Progenitor cell of endocrine pancreas (in vitro differentiated cells): ENCODE data around the gene ZMAT5. TPM values are rescaled to one million over a fixed set of nuclear protein-coding genes. Genes with fewer than 3 reads are reported as not detected.

Experiments
- DNase-seq: peaks from one replicate; pipeline ENCODE4 v3.0.0; 2021; ENCODE audit warnings: low spot score; ENCODE audit not compliant: unreplicated experiment
- H3K27ac Mint-ChIP-seq: 2 replicates; pipeline ENCODE4 v1.8.0; 2021; ENCODE audit warnings: mild to moderate bottlenecking, moderate library complexity, mixed read lengths
- H3K27me3 Mint-ChIP-seq: 2 replicates; pipeline ENCODE4 v1.8.0; 2021; ENCODE audit warnings: mixed read lengths
- H3K36me3 Mint-ChIP-seq: 2 replicates; pipeline ENCODE4 v1.8.0; 2022; ENCODE audit warnings: mixed read lengths; ENCODE audit not compliant: insufficient read depth
- H3K4me1 Mint-ChIP-seq: 2 replicates; pipeline ENCODE4 v1.8.0; 2021; ENCODE audit warnings: low read depth, mixed read lengths
- H3K4me3 Mint-ChIP-seq: 2 replicates; pipeline ENCODE4 v1.8.0; 2021; ENCODE audit warnings: low read depth, mild to moderate bottlenecking, moderate library complexity, mixed read lengths
- H3K9me3 Mint-ChIP-seq: 2 replicates; pipeline ENCODE4 v1.8.0; 2021; ENCODE audit warnings: low read depth, mixed read lengths
- CTCF ChIP-seq: fragments of 200-600 bp; sonication (generic); IDR thresholded peaks from one replicate; pipeline ENCODE4 v1.5.0; 2021; ENCODE audit warnings: antibody characterized with exemption, mild to moderate bottlenecking; ENCODE audit not compliant: unreplicated experiment
- total RNA-seq: library from RNA; stranded (reverse); gene quantifications from 2 replicates; pipeline ENCODE4 v1.2.1, GENCODE V29; 2021

The ZMAT5 gene
- total RNA-seq, 1 donor from 2014 or later = 21.1 TPM

- H3K36me3 Mint-ChIP-seq = no peaks in the 10 kb centered on the region
These were observed 51.6 kb downstream of the ZMAT5 start for GRCh38 chr22:29715240-29715639.

GRCh38 chr22:29713156-29713727, 53.6 kb downstream of the ZMAT5 start:
- no peak overlapping the region for H3K27ac Mint-ChIP-seq
- H3K4me3 Mint-ChIP-seq = no peak overlapping the region
- DNase-seq = no peak
- no peaks in the 10 kb centered on the region for H3K36me3 Mint-ChIP-seq
- H3K4me1 Mint-ChIP-seq = no peaks in the 10 kb centered on the region
- no peak for TF ChIP-seq CTCF
- peaks cover 50% of the 10 kb centered on the region for H3K27me3 Mint-ChIP-seq
- no peaks in the 10 kb centered on the region for H3K9me3 Mint-ChIP-seq

More at GRCh38 chr22:29715240-29715639, 51.6 kb downstream of the ZMAT5 start:
- Mint-ChIP-seq H3K27me3 (peaks cover 59% of the 10 kb centered on the region), H3K9me3 (no peaks in the 10 kb centered on the region), H3K4me1 (peaks cover 2% of the 10 kb centered on the region), H3K4me3 (no peak overlapping the region), H3K27ac (no peak overlapping the region)
- no peak for TF ChIP-seq CTCF
- no peak for DNase-seq

- Mint-ChIP-seq H3K9me3 (no peaks in the 10 kb centered on the region), H3K36me3 (no peaks in the 10 kb centered on the region), H3K27me3 (peaks cover 44% of the 10 kb centered on the region), H3K4me3 (no peak overlapping the region), H3K4me1 (no peaks in the 10 kb centered on the region), H3K27ac (no peak overlapping the region)
- no peak for DNase-seq
- no peak for TF ChIP-seq CTCF
These were observed 54.7 kb downstream of the ZMAT5 start for GRCh38 chr22:29712119-29712518.

- H3K27ac Mint-ChIP-seq = no peak overlapping the region
- H3K9me3 Mint-ChIP-seq = no peaks in the 10 kb centered on the region
- H3K27me3 Mint-ChIP-seq = peaks cover 37% of the 10 kb centered on the region
- TF ChIP-seq CTCF = no peak
- H3K36me3 Mint-ChIP-seq = no peaks in the 10 kb centered on the region
- no peak for DNase-seq
- peaks cover 7% of the 10 kb centered on the region for H3K4me1 Mint-ChIP-seq
- no peak overlapping the region for H3K4me3 Mint-ChIP-seq
These were observed 55.7 kb downstream of the ZMAT5 start for GRCh38 chr22:29710922-29711593.

- H3K9me3 Mint-ChIP-seq = no peaks in the 10 kb centered on the region
- TF ChIP-seq CTCF = no peak
- no peak for DNase-seq
- no peak overlapping the region for H3K4me3 Mint-ChIP-seq
- H3K27me3 Mint-ChIP-seq = peaks cover 37% of the 10 kb centered on the region
- H3K27ac Mint-ChIP-seq = no peak overlapping the region
- H3K4me1 Mint-ChIP-seq = peaks cover 8% of the 10 kb centered on the region
- no peaks in the 10 kb centered on the region for H3K36me3 Mint-ChIP-seq
These were observed 56.6 kb downstream of the ZMAT5 start for GRCh38 chr22:29710193-29710592.
